NCI-H524 treated with DMSO at 0.1 percent for 48 hours (cell line): ENCODE results near the gene TUBA3E.
"Not testable (repeated sequence)": the region's sequence is repeated elsewhere in the genome, so short reads cannot be mapped to it uniquely, and the experiment has no call there.

Experiments used
- DNase-seq: peaks from one replicate; lab custom pipeline; 2025; lab: John Stamatoyannopoulos, UW

TUBA3E gene

DNA sequence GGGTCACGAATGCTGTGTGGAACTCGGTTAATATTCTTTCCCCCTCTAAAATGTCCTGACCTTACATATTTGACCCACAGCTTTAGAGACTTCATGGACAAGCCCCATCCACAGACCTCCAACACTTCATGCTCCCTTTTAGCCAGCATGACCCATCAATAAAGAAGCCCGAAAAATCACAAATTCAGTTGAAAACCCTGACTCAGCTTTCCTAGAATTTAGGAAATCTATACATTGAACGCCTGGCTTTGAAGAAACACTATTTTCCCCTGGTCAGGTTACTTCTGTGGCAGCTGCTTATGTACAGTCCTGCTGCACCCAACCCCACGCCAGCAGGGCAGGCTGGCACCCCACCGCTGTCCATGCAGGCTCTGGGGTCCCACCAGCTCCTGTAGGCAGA is 6.9 kb downstream of the TUBA3E start:
- DNase-seq = not testable (repeated sequence)

DNA sequence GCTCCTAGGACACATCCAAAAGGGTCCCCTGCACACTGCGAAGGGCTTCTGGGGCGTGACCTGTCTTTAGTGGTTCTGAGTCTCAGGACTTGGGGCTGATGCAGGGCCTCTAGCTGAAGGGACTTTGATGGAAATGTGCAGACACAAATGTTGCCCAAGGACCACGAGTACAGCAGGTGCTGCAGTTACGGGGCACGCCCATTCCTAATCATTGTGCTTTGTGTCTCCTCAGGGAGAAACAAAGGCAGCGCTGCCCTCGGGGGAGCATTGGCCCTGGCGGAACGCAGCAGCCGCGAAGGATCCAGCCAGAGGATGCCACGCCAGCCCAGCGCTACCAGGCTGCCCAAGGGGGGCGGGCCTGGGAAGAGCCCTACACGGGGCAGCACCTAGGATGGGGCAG is 8.0 kb downstream of the TUBA3E start:
- DNase-seq = no peak

DNA sequence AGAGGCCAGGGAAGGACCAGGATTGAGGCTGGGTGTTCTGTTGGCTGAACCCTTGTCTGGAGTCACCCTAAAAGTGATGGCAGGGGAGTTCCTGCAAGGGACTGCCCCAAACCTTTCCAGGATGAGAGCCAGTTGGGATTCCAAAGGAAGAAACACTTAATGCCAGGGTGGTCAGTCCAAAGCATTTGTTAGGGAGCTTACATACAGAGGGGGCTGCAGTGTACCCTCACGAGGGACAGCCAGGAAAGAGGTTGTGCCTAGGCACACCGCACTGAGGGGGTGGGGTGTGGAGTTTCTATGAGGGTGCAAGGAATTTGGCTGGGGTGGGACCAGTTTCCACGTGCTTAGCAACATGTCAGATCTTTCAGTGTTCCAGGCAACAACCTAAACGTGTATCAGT is 9.3 kb downstream of the TUBA3E start:
- DNase-seq = not testable (repeated sequence)

DNA sequence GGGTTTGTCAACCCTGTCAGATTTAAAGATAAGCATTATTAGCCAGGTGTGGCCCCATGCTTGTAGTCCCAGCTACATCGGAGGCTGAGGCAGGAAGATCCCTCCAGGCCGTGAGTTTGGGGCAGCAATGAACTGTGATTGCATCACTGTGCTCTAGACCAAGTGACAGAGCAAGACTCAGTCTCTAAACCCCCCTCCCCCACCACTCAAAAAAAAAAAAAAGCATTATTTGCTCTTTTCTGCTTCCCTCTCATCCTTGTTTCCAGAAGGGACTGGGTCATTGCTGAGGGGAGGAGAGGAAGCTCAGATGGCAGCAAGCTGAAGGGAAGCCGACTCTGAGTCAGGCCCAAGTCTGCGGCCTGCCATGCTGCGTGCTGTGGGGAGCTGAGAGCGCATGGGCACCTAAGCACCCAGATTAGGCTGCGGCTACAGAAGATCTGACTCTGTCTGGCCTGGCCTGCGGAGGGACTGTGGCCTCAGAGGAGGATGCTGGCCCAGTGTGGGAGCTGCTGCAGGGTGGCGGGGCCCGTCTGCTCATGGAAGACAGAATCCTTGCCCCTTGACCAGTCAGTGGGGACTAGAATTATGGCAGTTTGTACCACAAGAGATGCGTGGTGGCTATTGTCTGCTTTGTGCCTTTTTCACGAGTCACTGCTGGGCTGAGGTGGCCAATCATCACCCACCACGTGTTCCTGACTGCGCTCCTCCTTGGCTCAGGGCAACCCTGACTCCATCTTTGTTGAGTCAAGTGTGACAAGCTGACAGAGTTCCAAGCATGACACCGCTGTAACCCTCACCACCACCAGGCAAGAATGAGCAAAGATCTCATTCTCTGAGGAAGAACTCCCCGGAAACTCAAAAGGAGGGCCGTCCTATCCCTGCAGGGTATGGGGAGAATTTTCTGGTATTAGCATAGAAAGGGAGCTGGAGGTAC is 10.1 kb downstream of the TUBA3E start:
- not testable (repeated sequence) for DNase-seq

DNA sequence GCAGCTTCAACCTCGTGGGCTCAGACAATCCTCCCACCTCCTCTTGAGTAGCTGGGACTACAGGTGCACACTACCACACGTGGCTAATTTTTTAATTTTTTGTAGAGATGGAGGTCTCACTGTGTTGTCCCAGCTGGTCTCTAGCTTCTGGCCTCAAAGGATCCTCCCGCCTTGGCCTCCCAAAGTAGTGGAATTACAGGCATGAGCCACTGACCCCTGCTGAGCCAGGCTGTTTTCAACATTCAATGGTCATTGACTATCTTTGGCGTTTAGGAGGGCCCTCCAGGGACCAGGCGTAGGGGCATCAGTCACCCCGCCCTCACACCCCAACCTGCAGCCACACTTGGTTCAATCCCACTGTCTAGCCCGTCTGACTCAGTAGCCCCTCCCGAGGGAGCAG is 11.0 kb downstream of the TUBA3E start:
- no peak for DNase-seq

DNA sequence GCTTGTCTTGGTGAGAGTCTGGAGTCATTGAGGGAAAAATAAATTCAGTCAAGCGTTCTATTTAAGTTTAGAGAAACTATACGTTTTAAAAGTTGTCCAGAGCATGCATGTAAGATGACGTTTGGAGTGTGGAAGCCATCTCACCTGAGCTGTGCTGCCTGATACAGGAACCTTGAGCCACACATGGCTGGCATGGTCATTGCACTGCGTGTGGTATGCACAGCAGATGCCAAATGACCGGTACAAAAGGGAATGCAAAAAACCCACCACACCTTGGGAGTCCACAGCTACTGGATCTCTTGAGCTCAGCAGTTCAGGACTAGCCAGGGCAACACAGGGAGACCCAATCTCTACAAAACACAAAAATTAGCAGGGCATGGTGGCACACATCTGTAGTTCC is 11.8 kb downstream of the TUBA3E start:
- no peak for DNase-seq

DNA sequence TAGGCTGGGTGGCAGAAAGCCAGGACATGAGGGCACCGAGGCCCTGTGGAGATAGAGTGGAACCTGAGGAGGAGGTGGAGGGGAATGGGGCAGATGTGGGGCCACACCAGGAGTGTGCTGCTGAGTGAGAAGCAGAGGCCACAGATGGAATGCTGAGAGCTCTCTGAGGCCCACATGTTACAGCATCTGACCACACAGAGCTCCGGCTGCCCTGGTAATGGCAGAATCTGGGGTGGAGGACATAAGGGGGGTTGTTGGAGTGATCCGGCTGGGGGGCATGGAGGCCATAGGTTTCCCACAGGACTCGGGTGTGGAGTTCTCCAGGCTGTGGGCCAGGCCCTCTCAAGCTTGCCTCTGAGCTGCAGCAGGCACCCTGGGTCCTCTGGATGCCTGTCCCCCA is 12.3 kb downstream of the TUBA3E start:
- no peak for DNase-seq

DNA sequence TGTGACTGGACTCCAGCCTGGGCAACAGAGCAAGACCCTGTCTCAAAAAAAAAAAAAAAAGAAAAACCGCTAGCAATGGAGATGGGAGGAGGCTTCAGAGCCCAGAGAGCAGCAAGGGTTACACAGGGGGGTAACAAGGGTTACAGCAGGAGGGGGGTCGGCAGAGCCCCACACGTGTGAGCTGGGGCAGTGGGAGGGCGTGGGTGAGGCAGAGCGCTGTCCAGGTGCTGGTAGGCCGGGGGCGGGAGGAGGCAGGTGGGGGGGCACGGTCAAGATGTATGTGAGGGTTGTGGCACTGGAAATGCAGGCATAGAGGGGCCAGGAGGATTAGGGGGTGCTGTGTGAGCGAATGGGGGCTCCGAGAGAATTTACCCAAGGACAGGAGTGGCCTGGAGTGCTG is 12.8 kb downstream of the TUBA3E start:
- DNase-seq = no peak

DNA sequence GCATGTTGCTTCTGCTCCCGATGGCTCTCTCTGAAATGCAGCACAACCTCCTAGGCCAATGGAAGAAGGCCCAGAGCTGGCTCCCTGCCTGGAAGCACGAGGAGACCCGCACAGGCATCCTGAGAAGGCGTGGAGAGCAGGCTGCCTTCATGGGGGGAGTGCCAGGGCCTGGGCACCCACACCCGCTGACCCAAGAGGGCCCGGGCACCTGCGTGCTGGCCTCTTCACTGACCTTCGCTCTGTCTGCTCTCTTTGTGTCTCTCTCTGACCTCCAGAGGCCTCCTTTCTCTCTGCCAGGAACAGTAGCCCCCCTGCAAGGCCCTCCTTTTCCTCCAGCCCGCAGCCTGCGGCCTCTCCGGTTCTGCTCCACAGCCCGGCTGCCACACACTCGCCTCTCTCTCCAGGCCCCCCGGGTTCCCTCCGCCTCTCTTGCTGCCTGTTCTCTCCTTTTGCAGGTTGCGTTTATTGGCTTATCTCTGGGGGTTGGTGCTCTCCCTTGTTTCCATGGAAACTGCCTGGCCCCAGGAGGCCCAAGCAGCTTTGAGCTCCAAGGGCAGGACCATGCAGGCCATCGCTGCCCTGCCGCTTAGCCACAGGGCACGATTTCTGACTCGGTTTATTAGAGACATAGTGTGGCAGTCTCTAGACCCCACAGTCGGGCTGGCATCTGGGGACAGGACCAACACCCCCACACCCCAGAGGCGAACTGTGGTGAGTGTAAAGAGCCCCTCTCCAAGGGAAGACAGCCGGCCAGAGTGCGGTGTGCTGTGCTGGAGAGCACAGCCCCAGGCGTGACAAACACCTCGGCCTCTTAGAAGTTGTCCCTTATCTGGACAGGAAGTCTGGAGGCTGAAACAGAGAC is 14.5 kb downstream of the TUBA3E start:
- no peak for DNase-seq

DNA sequence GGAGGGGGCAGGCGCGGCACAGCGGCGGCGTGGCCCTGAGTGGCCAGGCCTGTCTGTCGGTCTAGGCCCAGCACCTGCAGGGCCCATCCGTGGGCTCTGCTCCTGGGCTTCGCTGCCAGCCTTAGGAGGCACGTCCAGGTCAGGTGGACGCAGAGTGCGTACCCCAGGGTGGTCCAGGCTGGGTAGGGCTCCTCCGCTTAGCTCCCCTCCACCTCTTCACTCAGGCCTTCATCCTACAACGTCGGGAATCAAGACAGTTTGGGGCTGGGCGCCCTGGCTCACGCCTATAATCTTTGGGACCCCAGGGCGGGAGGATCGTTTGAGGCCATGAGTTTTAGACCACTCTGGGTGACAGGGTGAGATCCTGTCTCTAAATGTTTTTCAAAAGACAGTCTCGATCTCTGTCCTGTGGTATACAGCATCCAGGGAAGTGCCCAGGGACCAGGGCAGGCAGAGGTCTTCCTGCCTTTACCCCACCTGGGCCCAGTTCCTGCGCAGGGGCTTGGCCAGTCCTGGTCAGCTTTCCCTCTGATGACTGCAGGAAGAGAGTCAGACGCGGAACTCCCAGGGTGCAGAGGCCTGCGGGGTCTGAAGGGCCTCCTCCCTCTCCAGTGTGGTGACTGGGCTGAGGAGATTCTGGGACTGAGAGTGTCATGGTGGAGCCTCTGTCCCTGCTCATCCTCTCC is 15.3 kb downstream of the TUBA3E start:
- not testable (repeated sequence) for DNase-seq

DNA sequence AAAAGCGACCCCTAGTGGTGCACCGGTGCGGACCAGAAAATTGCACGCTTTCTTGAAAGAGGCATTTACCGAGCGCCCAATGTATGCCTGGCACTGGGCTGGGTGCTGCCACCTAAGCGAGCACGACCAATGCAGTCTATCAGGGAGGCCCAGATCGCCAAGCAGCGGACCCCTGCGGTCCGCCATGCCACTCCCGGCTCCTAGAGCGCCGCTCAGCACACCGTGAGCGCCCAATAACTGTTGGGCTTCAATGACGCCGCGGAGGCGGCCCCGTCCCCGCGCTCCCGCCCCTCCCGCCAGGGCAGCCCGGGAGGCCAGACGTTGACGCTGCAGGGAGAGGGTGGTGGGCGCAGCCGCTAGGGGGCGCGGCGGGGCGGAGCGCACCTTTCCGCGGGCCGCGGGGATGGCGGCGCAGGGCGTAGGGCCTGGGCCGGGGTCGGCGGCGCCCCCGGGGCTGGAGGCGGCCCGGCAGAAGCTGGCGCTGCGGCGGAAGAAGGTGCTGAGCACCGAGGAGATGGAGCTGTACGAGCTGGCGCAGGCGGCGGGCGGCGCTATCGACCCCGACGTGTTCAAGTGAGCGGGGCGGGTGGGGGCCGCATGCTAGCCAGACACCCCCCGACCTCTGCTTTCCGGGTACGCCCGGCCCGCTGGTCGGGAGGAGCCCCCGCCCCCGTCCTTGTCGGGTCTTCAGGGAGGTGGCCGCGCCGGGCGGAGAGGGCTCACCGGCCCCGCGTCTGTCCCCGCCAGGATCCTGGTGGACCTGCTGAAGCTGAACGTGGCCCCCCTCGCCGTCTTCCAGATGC is 16.2 kb downstream of the TUBA3E start, which contains the start of gene MZT2B:
TSS of gene MZT2B (plus strand) at position 383 of the 803 bp plus-strand sequence. CDS start at position 404, 21 bp downstream.
- DNase-seq = peak; percentile 37

DNA sequence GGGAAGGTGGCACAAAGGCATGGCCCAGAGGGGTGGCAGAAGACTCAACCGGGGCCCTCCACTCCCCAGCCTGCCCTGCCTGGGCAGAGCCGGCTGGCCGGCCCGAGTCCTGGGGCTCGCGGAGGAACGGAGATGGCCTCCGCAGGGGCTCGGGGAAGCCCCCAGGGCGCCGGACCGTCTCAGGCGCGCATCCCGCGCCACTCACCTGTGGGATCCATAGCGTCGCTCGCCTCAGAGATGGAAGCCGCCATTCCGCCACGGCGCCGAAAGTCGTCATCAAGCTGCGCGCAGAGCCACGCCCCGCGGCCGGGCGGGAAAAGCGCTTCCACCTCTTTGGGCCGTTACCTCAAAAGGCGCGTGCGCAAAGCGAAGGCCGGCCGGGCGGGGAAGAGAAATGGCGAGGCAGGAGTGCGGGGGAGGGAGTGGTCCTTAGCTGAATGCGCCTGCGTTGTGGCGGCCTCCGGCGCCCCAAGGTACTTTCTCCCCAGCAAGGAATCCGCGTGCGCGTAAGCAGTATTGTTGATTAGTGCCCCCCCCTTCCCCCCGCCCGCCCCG is 16.8 kb downstream of the TUBA3E start, which contains the start of gene SMPD4:
TSS of gene SMPD4 (minus strand) at position 278 of the 555 bp plus-strand sequence. CDS start 5,010 bp downstream, outside the sequence.
- DNase-seq = peak; percentile 40

DNA sequence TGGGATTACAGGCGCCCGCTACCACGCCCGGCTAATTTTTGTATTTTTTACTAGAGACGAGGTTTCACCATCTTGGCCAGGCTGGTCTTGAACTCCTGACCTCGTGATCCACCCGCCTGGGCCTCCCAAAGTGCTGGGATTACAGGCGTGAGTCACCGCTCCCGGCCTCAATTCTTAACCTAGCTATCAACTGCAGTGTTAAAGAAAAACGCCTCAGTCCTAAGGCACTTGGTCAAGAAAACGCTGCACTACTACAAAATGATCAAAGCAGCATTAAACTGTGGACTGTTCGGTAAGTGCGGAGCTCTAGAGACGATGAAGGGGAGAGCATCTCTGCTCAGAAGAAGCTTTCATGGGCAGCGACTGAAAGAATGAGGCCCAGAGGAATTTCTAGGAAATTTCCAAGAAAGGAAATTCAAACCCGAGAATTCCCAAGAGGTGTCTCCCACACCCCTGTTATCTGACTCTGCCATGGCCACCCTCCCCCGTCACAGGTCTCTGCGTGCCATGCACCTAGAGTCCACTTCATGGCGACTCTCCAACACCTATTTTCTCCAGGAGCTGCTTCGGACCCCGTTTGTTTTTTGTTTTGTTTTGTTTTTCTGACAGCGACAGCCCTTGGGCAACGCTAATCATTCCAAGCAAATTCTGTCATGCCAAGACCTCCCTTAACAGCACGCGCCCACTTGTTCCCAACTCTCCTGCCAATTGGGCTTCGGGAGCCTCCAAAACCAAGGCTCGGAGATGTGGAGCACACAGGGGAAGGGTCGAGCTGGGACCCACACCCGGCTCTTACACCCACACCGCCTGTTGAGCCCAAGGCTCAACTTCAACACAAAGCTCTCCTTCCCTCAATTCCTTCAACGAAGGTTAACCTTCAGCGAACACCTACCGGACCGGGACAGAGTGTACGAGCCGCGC is 17.6 kb downstream of the TUBA3E start:
- DNase-seq = not testable (repeated sequence)

DNA sequence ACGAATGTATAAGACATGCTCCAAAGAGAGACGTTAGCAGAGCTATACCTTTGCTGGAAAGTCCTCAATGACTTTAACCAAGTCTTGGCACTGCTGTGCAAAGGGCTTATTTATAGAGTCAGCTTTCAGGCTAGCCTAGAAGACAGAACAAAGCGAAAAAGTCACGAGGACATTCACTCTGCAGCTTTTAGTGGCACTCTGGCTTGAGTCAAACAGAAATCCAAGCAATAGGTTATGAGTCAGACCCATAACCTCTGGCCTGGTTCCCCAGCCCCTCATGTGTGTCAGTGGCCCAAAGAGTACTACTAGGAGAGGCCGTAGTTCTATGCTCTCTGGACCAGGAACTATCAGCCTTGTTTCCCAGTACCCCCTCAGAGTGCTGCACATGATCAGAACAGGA is 23.4 kb downstream of the TUBA3E start:
- DNase-seq = not testable (repeated sequence)

DNA sequence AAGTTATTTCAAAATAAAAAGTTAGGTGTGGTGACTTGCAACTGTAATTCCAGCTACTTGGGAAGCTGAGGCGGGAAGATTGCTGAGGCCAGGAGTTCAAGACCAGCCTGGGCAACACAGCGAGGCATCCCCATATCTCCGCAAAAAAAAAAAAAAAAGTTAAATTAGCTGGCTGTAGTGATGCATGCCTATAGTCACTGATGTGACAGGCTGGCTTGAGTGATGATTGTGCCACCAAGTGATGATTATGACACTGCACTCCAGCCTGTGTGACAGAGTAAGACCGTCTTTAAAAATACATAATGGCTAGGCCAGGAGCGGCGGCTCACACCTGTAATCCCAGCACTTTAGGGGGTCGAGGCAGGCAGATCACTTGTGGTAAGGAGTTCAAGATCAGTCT is 28.3 kb downstream of the TUBA3E start:
- no peak for DNase-seq

DNA sequence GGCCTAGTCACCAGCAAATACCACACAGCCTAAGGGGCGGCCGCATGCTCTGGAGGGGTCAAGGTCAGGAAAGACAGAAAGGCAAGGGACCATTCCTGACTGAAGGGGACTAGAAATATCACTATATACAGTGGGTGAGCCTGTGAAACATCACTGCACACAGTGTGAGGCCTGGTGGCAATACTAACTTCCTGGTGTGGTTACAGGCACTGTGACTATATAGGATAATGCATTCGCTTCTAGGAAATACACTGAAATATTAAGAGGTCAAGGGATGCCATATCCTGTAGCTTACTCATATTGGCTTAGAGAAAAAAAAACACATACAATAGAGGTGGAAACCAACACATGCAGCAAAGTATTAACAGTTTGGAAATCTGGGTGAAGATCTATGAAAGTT is 29.1 kb downstream of the TUBA3E start:
- not testable (repeated sequence) for DNase-seq

DNA sequence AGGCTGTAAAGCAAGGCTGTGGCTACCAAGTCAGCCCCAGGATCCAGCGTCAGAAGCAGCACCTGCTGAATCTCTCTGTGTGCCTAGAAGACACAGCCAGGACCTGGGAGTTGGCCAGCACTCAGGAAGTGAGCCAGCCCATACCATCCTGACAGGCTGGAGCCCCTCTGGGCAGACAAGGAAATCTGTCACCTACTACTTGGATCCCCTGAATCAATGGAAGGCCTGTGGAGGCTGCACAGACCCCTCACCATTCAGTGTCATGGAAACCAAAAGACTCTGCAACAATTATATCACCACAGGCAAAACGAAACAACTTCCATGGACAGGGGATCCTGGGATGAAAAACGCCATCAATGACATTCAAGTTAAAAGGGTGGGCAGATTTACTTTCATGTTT is 31.6 kb downstream of the TUBA3E start:
- not testable (repeated sequence) for DNase-seq

DNA sequence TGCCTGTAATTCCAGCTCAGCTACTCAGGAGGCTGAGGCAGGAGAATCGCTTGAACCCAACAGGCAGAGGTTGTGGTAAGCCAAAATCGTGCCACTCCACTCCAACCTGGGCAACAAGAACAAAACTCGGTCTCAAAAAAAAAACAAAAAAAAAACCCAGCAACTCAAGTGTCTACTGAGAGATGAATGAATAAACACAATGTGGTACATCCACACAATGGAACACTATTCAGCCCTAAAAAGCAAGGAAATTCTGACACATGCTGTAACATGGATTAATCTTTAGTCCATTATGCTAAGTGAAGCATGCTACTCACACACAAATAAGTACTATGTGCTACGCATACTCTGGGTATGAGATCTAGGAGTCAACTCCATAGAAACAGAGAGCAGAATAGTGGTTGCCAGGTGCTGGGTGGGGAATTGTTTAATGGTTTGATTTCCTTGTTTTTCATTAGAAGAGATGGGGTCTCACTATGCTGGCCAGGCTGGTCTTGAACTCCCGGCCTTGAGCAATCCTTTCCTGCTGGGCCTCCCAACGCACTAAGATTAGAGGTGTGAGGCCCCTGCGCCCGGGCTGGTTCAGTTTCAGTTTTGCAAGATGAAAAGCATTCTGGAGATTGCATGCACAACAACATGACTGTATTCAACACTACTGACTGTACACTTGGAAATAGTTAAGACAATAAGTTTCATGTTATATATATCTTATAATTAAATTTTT is 32.8 kb downstream of the TUBA3E start:
- no peak for DNase-seq

DNA sequence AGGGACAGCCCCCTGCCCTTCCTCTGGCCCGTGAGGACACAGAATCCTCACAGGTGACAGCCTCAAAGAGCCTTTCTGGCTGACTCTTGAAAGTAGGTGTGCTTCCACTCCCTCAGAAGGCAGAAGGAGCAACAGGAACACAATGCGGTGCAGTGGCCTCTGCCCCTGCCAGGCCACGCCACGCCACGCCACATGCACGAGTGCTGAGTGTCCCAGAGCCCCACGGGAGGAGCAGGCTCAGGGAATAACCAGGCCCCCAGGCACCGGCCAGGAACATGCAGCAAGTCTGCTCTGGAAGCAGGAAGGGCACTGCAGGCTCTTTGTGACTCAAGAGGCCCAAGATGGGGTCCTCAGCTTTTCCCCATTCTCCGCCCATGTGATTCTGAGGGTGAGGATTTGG is 35.3 kb downstream of the TUBA3E start:
- DNase-seq = no peak
